ENCODE results near the gene CCDC9B. TPM values are rescaled to one million over a fixed set of nuclear protein-coding genes. Genes with fewer than 3 reads are reported as not detected.
A peak's percentile ranks its signal among the peaks of the same experiment; 100 is the strongest.

The CCDC9B gene
- total RNA-seq, 1 donor from 2014 or later, result 72.5 TPM

- no peak overlapping the region for H3K27ac ChIP-seq
Measured at GRCh38 chr15:40352281-40352901, 11.7 kb upstream of the CCDC9B start.

GRCh38 chr15:40349163-40349562 is 8.4 kb upstream of the CCDC9B start:
- no peak for ATAC-seq
- H3K4me1 ChIP-seq, result peaks cover 10% of the 10 kb centered on the region
- H3K4me3 ChIP-seq, result no peak overlapping the region
- intact Hi-C loops (cut with DNase I), result no loop called here
- H3K27me3 ChIP-seq, result no peaks in the 10 kb centered on the region
- TF ChIP-seq CTCF (IDR thresholded peaks at IDR 0.05), result no peak
- H3K27ac ChIP-seq, result no peak overlapping the region
- H3K9me3 ChIP-seq, result no peaks in the 10 kb centered on the region
- H3K36me3 ChIP-seq, result no peaks in the 10 kb centered on the region
- DNase-seq, result no peak

More at GRCh38 chr15:40352281-40352901, 11.7 kb upstream of the CCDC9B start:
- intact Hi-C loops (cut with DNase I), result no loop called here
- no peak for DNase-seq
- ATAC-seq, result no peak
- H3K36me3 ChIP-seq, result no peaks in the 10 kb centered on the region
- H3K4me3 ChIP-seq, result no peak overlapping the region
- H3K27me3 ChIP-seq, result no peaks in the 10 kb centered on the region
- no peaks in the 10 kb centered on the region for H3K9me3 ChIP-seq
- TF ChIP-seq CTCF (IDR thresholded peaks at IDR 0.05), result no peak
- peaks cover 6% of the 10 kb centered on the region for H3K4me1 ChIP-seq

- no peak for TF ChIP-seq CTCF (IDR thresholded peaks at IDR 0.05)
- H3K4me1 ChIP-seq, result peaks cover 10% of the 10 kb centered on the region
- H3K4me3 ChIP-seq, result no peak overlapping the region
- no peak for DNase-seq
- H3K27ac ChIP-seq, result no peak overlapping the region
- H3K36me3 ChIP-seq, result no peaks in the 10 kb centered on the region
- no peaks in the 10 kb centered on the region for H3K27me3 ChIP-seq
- intact Hi-C loops (cut with DNase I), result no loop called here
- no peaks in the 10 kb centered on the region for H3K9me3 ChIP-seq
- no peak for ATAC-seq
Measured at GRCh38 chr15:40348474-40348870, 7.7 kb upstream of the CCDC9B start.

GRCh38 chr15:40347559-40348473 is 7.1 kb upstream of the CCDC9B start:
- intact Hi-C loops (cut with DNase I), result no loop called here
- ATAC-seq (no peak), DNase-seq (no peak)
- peaks cover 14% of the 10 kb centered on the region for H3K4me1 ChIP-seq
- no peak for TF ChIP-seq CTCF (IDR thresholded peaks at IDR 0.05)
- H3K27ac ChIP-seq, result no peak overlapping the region
- H3K9me3 ChIP-seq, result no peaks in the 10 kb centered on the region
- no peaks in the 10 kb centered on the region for H3K36me3 ChIP-seq
- no peak overlapping the region for H3K4me3 ChIP-seq
- no peaks in the 10 kb centered on the region for H3K27me3 ChIP-seq

GRCh38 chr15:40346579-40347558 is 6.1 kb upstream of the CCDC9B start:
- H3K36me3 ChIP-seq, result no peaks in the 10 kb centered on the region
- H3K27ac ChIP-seq, result no peak overlapping the region
- TF ChIP-seq CTCF (IDR thresholded peaks at IDR 0.05), result no peak
- intact Hi-C loops (cut with DNase I), result no loop called here
- H3K4me1 ChIP-seq, result peaks cover 19% of the 10 kb centered on the region
- ATAC-seq (no peak), DNase-seq (peak; percentile 51)
- H3K4me3 ChIP-seq, result no peak overlapping the region
- no peaks in the 10 kb centered on the region for H3K27me3 ChIP-seq
- no peaks in the 10 kb centered on the region for H3K9me3 ChIP-seq
